ENCODE measurements around the gene ADGRE1. TPM values are rescaled to one million over a fixed set of nuclear protein-coding genes. Genes with fewer than 3 reads are reported as not detected.
A peak's percentile ranks its signal among the peaks of the same experiment; 100 is the strongest.

Gene ADGRE1
- total and polyA plus RNA-seq, 2 of the 13 experiments (the other 11 are each of a cell fraction or from before 2014, with no cell fraction given) = not detected

DNA sequence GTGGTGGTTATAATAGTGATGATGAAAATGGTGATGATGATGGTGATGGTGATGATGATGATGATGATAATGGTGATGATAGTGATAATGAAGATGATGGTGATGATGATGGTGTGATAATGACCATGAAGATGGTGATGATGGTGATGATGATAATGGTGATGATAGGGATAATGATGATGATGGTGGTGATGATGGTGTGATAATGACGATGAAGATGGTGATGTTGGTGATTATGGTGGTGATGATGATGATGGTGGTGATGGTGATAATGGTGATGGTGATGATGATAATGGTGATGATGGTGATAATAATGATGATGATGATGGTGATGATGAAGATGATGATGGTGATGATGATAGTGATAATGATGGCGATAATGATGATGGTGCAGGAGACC lies 1.6 kb downstream of the ADGRE1 start (continued):
- TF ChIP-seq HMG20A (CRISPR knock-in tag; IDR thresholded peaks at IDR 0.05; ENCODE audit: borderline replicate concordance) (no peak), TRIM22 (IDR thresholded peaks at IDR 0.05) (0 out of 2 replicates have a peak, but pooled peaks have one; percentile 27), SIN3A (IDR thresholded peaks at IDR 0.05; ENCODE audit: borderline replicate concordance, low read depth, low read length) (no peak), PHB2 (IDR thresholded peaks at IDR 0.05; ENCODE audit: partially characterized antibody) (peak; percentile 38), HDAC1 (CRISPR knock-in tag; IDR thresholded peaks at IDR 0.05) (no peak), FOXK1 (CRISPR knock-in tag; IDR thresholded peaks at IDR 0.05; ENCODE audit: borderline replicate concordance, low read depth) (no peak), CBX5 (CRISPR knock-in tag; IDR thresholded peaks at IDR 0.05; ENCODE audit: borderline replicate concordance) (no peak), ATF7 (IDR thresholded peaks at IDR 0.05) (0 out of 2 replicates have a peak, but pooled peaks have one; percentile 46), ATF7 (CRISPR knock-in tag; IDR thresholded peaks at IDR 0.05) (no peak), THAP9 (CRISPR knock-in tag; IDR thresholded peaks at IDR 0.05; ENCODE audit: borderline replicate concordance) (no peak), SOX6 (IDR thresholded peaks at IDR 0.05) (0 out of 2 replicates have a peak, but pooled peaks have one; percentile 28), SOX6 (CRISPR knock-in tag; IDR thresholded peaks at IDR 0.05) (no peak), ZBTB1 (CRISPR knock-in tag; IDR thresholded peaks at IDR 0.05; ENCODE audit: borderline replicate concordance) (no peak), ATM (IDR thresholded peaks at IDR 0.05; ENCODE audit: borderline replicate concordance) (0 out of 2 replicates have a peak, but pooled peaks have one; percentile 16), ZNF232 (CRISPR knock-in tag; IDR thresholded peaks at IDR 0.05; ENCODE audit: borderline replicate concordance) (no peak), CREB1 (IDR thresholded peaks at IDR 0.05) (peak; percentile 98), CREB1 (CRISPR knock-in tag; IDR thresholded peaks at IDR 0.05) (no peak), SKI (IDR thresholded peaks at IDR 0.05; ENCODE audit: partially characterized antibody) (no peak), ZNF775 (CRISPR knock-in tag; IDR thresholded peaks at IDR 0.05; ENCODE audit: borderline replicate concordance) (no peak), ZNF282 (IDR thresholded peaks at IDR 0.05; ENCODE audit: partially characterized antibody) (peak; percentile 55), SALL1 (CRISPR knock-in tag; IDR thresholded peaks at IDR 0.05) (no peak), NR3C1 (CRISPR knock-in tag; IDR thresholded peaks at IDR 0.05) (no peak)
- TF ChIP-seq, protein P1, sequence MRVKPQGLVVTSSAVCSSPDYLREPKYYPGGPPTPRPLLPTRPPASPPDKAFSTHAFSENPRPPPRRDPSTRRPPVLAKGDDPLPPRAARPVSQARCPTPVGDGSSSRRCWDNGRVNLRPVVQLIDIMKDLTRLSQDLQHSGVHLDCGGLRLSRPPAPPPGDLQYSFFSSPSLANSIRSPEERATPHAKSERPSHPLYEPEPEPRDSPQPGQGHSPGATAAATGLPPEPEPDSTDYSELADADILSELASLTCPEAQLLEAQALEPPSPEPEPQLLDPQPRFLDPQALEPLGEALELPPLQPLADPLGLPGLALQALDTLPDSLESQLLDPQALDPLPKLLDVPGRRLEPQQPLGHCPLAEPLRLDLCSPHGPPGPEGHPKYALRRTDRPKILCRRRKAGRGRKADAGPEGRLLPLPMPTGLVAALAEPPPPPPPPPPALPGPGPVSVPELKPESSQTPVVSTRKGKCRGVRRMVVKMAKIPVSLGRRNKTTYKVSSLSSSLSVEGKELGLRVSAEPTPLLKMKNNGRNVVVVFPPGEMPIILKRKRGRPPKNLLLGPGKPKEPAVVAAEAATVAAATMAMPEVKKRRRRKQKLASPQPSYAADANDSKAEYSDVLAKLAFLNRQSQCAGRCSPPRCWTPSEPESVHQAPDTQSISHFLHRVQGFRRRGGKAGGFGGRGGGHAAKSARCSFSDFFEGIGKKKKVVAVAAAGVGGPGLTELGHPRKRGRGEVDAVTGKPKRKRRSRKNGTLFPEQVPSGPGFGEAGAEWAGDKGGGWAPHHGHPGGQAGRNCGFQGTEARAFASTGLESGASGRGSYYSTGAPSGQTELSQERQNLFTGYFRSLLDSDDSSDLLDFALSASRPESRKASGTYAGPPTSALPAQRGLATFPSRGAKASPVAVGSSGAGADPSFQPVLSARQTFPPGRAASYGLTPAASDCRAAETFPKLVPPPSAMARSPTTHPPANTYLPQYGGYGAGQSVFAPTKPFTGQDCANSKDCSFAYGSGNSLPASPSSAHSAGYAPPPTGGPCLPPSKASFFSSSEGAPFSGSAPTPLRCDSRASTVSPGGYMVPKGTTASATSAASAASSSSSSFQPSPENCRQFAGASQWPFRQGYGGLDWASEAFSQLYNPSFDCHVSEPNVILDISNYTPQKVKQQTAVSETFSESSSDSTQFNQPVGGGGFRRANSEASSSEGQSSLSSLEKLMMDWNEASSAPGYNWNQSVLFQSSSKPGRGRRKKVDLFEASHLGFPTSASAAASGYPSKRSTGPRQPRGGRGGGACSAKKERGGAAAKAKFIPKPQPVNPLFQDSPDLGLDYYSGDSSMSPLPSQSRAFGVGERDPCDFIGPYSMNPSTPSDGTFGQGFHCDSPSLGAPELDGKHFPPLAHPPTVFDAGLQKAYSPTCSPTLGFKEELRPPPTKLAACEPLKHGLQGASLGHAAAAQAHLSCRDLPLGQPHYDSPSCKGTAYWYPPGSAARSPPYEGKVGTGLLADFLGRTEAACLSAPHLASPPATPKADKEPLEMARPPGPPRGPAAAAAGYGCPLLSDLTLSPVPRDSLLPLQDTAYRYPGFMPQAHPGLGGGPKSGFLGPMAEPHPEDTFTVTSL (CRISPR knock-in tag; IDR thresholded peaks at IDR 0.05; ENCODE audit: borderline replicate concordance) = no peak

Data from HepG2 (cell line).